ENCODE data around the gene STAB2.

Gene STAB2

GRCh38 chr12:103656291-103656690 lies 69.2 kb downstream of the STAB2 start:
- no peak for DNase-seq

DNA sequence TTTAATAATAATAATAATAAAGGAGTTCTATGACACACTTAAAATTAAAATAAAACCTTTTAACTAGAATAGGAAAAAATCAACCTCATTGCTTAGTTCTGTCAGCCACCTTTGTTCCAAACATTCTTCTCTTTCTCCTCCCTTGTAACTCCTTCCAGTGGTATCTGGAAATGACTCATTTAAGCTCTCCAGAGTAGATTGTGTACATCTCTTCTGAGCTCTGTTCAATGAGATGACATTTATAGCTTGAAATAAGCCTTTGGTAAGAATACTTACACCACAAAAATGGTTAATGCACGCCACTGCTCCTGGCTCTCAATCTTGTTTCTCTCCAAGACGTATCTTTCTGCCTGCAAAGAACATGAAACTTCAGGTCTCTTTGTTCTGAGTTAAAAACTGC lies 70.3 kb downstream of the STAB2 start:
- no peak for DNase-seq

- DNase-seq: no peak
Observed at GRCh38 chr12:103664626-103665025, 77.6 kb downstream of the STAB2 start.

DNA sequence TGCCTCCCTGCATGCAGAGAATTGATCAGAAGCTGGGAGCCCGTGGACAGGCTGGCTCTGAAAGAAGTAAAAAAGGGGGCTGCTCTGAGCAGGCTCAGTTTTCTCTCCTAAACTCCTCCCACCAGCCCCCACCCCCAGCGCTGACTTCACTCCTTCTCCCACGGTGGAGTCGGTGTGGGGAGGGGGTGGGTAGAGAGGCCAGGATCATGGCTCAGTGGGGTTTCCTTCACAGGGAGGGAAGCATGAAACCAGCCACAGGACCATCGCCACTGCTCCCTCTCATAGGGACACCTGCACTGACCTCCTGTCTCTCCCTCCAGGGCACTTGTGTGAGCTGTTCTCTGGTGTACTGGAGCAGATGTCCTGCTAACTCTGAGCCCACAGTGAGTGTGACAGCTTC lies 78.9 kb downstream of the STAB2 start:
- DNase-seq: no peak

- DNase-seq: no peak
Observed at GRCh38 chr12:103667125-103667524, 80.1 kb downstream of the STAB2 start.

- DNase-seq: no peak
Observed at GRCh38 chr12:103668520-103668919, 81.4 kb downstream of the STAB2 start.

GRCh38 chr12:103671367-103671766 lies 84.3 kb downstream of the STAB2 start:
- no peak for DNase-seq

DNA sequence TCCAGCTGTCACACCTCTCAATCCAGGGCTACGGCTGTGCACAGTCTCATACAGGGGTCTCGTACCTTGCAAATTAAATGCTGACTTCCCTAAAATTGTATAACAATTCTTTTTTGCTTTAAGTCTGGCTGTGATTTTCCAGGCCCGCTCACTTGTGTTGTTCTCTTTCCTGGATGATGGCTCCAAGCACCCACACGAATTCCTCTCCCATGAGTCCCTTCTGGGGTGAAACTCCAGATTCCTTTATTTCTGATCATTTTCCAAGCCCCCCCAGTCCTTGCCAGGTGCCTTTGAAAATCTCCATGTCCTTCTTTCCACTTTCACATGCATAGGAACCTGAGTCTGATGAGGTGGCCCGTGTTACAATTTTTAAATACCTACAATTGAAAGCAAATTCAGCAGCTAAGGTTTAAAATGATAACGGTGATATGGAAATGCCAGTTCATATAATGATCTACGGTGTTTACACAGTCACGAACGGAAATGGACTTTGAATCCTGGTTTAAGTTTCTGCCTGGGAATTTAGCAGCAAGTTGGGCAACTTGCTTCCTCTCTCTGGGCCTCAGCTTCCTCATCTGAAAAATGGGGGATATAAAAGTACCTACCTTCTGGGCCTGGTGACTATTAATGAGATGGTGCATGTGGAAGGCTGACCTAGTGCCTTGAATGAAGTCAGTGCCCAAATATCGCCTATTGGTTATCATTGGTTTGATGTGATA lies 85.5 kb downstream of the STAB2 start:
- DNase-seq: no peak

GRCh38 chr12:103673487-103673886 lies 86.4 kb downstream of the STAB2 start:
- DNase-seq: no peak

- DNase-seq: no peak
Observed at GRCh38 chr12:103673891-103674375, 86.9 kb downstream of the STAB2 start.

- no peak for DNase-seq
Observed at GRCh38 chr12:103676893-103677292, 89.8 kb downstream of the STAB2 start.

- DNase-seq: no peak
Observed at GRCh38 chr12:103677341-103677740, 90.3 kb downstream of the STAB2 start.

DNA sequence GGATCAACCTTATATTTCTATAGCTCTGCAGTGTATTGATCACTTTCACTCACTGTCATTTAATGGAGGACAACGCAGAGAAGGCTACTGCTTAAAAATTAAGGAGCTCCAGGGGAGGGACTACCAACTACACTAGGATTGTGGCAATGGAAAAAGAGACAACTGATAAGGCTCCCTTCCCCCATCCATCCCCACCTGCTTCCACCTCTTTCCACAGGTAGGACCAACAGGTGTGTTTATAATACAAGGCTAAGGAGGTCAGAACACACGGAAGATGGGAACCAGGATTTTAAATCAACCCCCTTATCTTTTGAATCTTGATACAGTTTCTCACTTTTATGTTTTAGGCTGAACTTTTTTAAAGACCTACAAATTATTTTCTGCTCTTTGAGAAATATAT lies 90.8 kb downstream of the STAB2 start:
- no peak for DNase-seq

- DNase-seq: no peak
Observed at GRCh38 chr12:103679421-103680170, 92.5 kb downstream of the STAB2 start.

DNA sequence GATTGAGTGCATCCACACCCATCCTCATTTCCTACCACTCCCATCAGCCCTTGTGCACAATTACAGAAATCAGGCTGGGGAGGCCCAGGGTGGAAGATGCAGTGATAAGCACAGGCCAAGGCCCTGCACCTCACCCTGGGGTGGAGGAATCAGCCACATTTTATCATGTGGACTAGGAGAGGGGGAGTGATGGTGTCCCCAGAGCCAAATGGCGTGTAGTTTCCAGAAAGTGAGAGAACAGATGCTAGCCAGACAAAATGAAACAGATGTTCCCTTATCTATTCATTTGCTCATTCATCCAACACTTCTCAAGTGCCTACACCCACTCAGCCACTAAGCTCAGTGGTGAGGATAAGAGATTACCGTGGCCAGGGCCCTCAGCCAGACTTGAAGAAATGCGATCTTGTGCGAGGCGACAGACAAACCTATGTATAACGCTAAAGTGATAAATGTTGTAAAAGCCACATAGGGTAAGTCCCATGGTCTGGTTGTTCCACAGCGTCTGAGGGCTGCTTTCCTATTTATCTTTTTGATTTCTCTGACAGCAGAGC lies 93.6 kb downstream of the STAB2 start:
- no peak for DNase-seq

- DNase-seq: no peak
Observed at GRCh38 chr12:103686026-103686425, 99.0 kb downstream of the STAB2 start.

DNA sequence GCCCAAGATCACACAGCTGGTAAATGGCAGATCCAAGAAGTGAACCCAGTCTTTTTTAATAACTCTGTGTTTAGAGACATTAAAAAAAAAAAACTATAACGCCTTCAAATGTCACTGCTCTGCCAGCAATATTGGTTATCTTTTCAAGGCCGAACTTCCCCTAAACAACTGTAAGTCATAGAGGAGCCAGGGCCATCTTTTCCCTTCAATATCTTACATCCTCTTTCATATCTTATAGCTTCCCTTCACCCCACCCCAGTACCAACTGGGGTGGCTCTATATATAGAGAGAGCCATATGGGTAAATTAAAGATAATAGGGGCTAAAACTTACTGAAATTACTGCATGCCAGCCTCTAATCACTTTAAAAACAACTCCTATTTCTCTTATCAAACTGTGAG lies 100.2 kb downstream of the STAB2 start:
- no peak for DNase-seq

DNA sequence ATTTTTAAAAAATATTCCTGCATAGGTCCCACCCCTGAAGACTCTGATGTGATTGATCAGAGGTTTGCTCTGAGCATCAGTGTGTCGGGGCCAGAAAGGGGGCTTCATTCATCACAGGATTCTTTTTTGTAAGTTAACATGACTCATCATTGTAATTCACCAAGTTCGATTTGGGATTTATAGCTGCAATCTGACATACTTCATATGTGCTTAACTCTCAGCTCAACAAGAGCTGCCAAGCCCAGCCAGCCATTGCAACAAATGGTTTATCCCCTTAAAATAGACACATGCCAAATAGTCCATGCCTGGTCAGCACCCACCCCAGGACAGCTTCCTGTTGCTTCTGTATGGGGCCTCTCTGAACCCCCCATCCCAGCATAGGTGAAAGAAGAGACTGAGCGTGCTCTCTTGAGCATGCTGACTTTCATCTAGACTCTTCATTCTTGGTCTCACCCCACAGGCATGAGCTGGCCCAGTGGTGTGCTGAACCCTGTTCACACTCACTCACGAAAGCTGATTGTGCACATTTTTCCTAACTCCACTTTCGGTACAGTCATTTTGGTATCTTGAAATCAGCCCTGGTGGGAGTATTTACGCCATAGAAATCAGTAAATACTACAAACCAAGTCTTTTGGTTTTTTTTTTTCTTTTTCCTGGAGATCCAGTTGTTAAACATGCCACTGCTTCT lies 101.4 kb downstream of the STAB2 start:
- no peak for DNase-seq

- no peak for DNase-seq
Observed at GRCh38 chr12:103690426-103690825, 103.4 kb downstream of the STAB2 start.

- no peak for DNase-seq
Observed at GRCh38 chr12:103691063-103691462, 104.0 kb downstream of the STAB2 start.

GRCh38 chr12:103696101-103696500 lies 109.0 kb downstream of the STAB2 start:
- no peak for DNase-seq

DNA sequence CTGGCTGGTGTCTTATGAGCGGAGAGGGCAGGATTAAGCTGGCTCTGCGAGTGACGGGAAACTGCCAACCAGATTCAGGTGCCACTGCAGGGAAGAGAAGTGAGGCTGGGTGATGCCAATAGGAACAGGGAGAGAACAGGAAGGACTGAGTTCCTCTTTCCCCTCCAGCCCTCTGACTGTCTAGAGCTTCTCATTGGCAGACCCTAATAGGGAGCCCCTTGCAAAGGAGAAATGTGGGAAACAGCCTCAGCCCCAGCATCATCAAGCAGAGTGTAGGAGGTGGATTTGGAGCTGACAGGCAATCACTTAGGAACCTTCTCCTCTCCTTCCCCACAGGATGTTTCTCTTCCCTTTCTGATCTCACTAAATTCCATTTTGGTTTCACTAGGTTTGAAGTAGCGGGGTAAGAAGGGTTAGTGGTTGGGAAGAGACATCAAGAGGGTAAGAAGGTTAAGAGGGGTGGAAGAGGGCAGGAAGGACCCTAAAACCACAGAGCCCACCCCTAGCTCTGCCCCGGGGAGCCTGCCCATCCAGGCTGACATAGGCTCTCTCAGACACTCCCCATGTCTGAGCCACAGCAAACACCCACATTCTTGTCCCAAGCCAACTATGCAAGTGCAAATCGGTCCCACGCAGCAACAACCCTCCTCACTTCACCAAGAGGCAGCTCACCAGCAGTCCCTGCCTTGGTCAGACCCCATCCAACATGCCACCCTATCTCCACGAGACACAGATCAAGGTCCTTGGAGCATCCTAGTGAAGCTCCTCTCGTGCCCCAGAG lies 111.1 kb downstream of the STAB2 start:
- no peak for DNase-seq
